Panc1 (cell line): ENCODE data around the gene PHF21A. TPM values are rescaled to one million over a fixed set of nuclear protein-coding genes. Genes with fewer than 3 reads are reported as not detected.

Source experiments
- ATAC-seq: fragments of 200-7000 bp; cut with Tn5 transposase; 2 replicates; pipeline ENCODE4 v1.9.1; 2020; ENCODE audit warnings: mild to moderate bottlenecking, moderate library complexity
- BruUV-seq: library from RNA; stranded (reverse); fragments of 400-500 nt; replicated peaks from 2 replicates; lab custom pipeline; 2021; lab: Mats Ljungman, UMichigan
- CTCF ChIA-PET: fragments of 300-600 bp; sonication (Branson Sonifier 250); formaldehyde crosslinking; loops from one replicate; lab custom pipeline; 2022; ENCODE audit warnings: antibody characterized with exemption; lab: Charles Lee
- POLR2A ChIA-PET: fragments of 300-600 bp; sonication (Branson Sonifier 250); formaldehyde crosslinking; loops from one replicate; lab custom pipeline; 2022; ENCODE audit warnings: antibody characterized with exemption; lab: Charles Lee
- DNase-seq: peaks from one replicate; pipeline ENCODE4 v3.0.0-alpha.2; 2010; ENCODE audit warnings: low read depth, low spot score
- H3K27ac ChIP-seq: 2 replicates; pipeline ENCODE4 v1.5.1; 2011; ENCODE audit warnings: mild to moderate bottlenecking, low read length, inconsistent platforms
- H3K27me3 ChIP-seq: fragments of 200-500 bp; sonication (Bioruptor generic); 2 replicates; pipeline ENCODE4 v1.6.0; 2014; ENCODE audit warnings: low read length, inconsistent platforms; ENCODE audit not compliant: control insufficient read depth, insufficient read depth
- H3K36me3 ChIP-seq: fragments of 200-500 bp; sonication (Bioruptor generic); 2 replicates; pipeline ENCODE4 v1.5.1; 2014; ENCODE audit warnings: inconsistent platforms, mild to moderate bottlenecking, low read length, moderate library complexity; ENCODE audit not compliant: control insufficient read depth, insufficient read depth
- H3K4me1 ChIP-seq: 2 replicates; pipeline ENCODE4 v1.5.1; 2011; ENCODE audit warnings: inconsistent platforms, mild to moderate bottlenecking, low read length, moderate library complexity; ENCODE audit not compliant: control insufficient read depth, insufficient read depth
- H3K4me3 ChIP-seq, 2 experiments: 2 replicates each; pipeline ENCODE4 v1.5.1; 2011 to 2012; ENCODE audit warnings: low read depth in 2 of 2, low read length in 2 of 2, mild to moderate bottlenecking in 2 of 2, inconsistent platforms in 1 of 2, moderate library complexity in 1 of 2
- H3K9me3 ChIP-seq: fragments of 200-500 bp; sonication (Bioruptor generic); 2 replicates; pipeline ENCODE4 v1.5.1; 2014; ENCODE audit warnings: low read depth, mild to moderate bottlenecking, inconsistent platforms, low read length, moderate library complexity; ENCODE audit not compliant: control insufficient read depth, insufficient read depth
- CTCF ChIP-seq: fragments of 450-650 bp; IDR thresholded peaks from 2 replicates; pipeline ENCODE4 v1.5.1; 2017; ENCODE audit warnings: mild to moderate bottlenecking
- POLR2AphosphoS5 ChIP-seq: IDR thresholded peaks from 2 replicates; pipeline ENCODE4 v1.6.1; 2012; ENCODE audit warnings: mild to moderate bottlenecking, low read depth, low read length, moderate library complexity
- REST ChIP-seq, 2 experiments: IDR thresholded peaks; 2 replicates each; pipeline ENCODE4 v1.6.1; 2011 to 2012; ENCODE audit warnings: low read depth in 2 of 2, control low read depth in 1 of 2, low read length in 1 of 2, mild to moderate bottlenecking in 1 of 2, moderate library complexity in 1 of 2; ENCODE audit not compliant: insufficient read depth in 1 of 2
- SIN3A ChIP-seq: IDR thresholded peaks from 2 replicates; pipeline ENCODE4 v1.6.1; 2012; ENCODE audit warnings: low read depth, mild to moderate bottlenecking, low read length, moderate library complexity, borderline replicate concordance; ENCODE audit not compliant: insufficient read depth
- TCF7L2 ChIP-seq: IDR thresholded peaks from 2 replicates; pipeline ENCODE4 v1.6.1; 2011; ENCODE audit warnings: mild to moderate bottlenecking, low read depth, low read length, inconsistent platforms
- in situ Hi-C: cut with HindIII; loops from 2 replicates; pipeline ENCODE4 v1.10.0; 2016; ENCODE audit warnings: low sequenced_read_pairs, low pct_unique_long_range_greater_than_20kb
- intact Hi-C: fragments of 100-400 bp; cut with micrococcal nuclease; formaldehyde crosslinking; loops from one replicate; pipeline ENCODE4 v1.10.0; 2022; ENCODE audit not compliant: unreplicated experiment
- total RNA-seq: library from RNA; stranded (reverse); gene quantifications from one replicate; pipeline ENCODE4 v1.2.1, GENCODE V29; 2021; ENCODE audit not compliant: unreplicated experiment

The PHF21A gene
- total RNA-seq, 1 experiment from 2014 or later = 45.7 TPM

- intact Hi-C loops (no loop called here), in situ Hi-C loops (no loop called here)
- DNase-seq (no peak), ATAC-seq (no peak)
- BruUV-seq = no TSS peak
- Histone ChIP-seq H3K4me1 (no peaks in the 10 kb centered on the region), H3K27ac (no peak overlapping the region), H3K9me3 (no peaks in the 10 kb centered on the region), H3K36me3 (no peaks in the 10 kb centered on the region), H3K4me3 (no peak overlapping the region), H3K27me3 (no peaks in the 10 kb centered on the region)
- CTCF ChIA-PET = no interaction called here
- POLR2A ChIA-PET = no interaction called here
- no peak for TF ChIP-seq CTCF
- TF ChIP-seq REST (IDR thresholded peaks at IDR 0.05; ENCODE audit: insufficient read depth in 1 of 2, low read depth in 2 of 2, low read length in 1 of 2) = no peak
- TF ChIP-seq POLR2AphosphoS5 = no peak
- no peak for TF ChIP-seq TCF7L2
- TF ChIP-seq SIN3A = no peak
Observed at GRCh38 chr11:45892856-45893255, 228.4 kb downstream of the PHF21A start.

- Histone ChIP-seq H3K4me3 (no peak overlapping the region), H3K36me3 (no peaks in the 10 kb centered on the region), H3K27me3 (no peaks in the 10 kb centered on the region), H3K9me3 (no peaks in the 10 kb centered on the region), H3K27ac (no peak overlapping the region), H3K4me1 (no peaks in the 10 kb centered on the region)
- no peak for DNase-seq
- POLR2A ChIA-PET = no interaction called here
- in situ Hi-C loops = no loop called here
- CTCF ChIA-PET = no interaction called here
- TF ChIP-seq TCF7L2 = no peak
- TF ChIP-seq REST (IDR thresholded peaks at IDR 0.05; ENCODE audit: insufficient read depth in 1 of 2, low read depth in 2 of 2, low read length in 1 of 2) = no peak
- no peak for TF ChIP-seq SIN3A
- TF ChIP-seq POLR2AphosphoS5 = no peak
- no peak for TF ChIP-seq CTCF
- intact Hi-C loops = no loop called here
- no TSS peak for BruUV-seq
- no peak for ATAC-seq
Observed at GRCh38 chr11:45890886-45891550, 230.2 kb downstream of the PHF21A start.
